Tibial nerve (tissue), 4 donors: ENCODE measurements around the gene FNDC3B. TPM values are rescaled to one million over a fixed set of nuclear protein-coding genes. Genes with fewer than 3 reads are reported as not detected.
A peak's percentile ranks its signal among the peaks of the same experiment; 100 is the strongest.

Source experiments
- DNase-seq, 2 donors: peaks; one replicate each; pipeline ENCODE4 v3.0.0-alpha.2; 2019; ENCODE audit warnings: low spot score in 2 of 2
- H3K27ac ChIP-seq, 4 donors: fragments of 200-600 bp; sonication (generic) in 3 of 4; one replicate each; pipeline ENCODE4 v1.5.1; 2017 to 2019; ENCODE audit warnings: mild to moderate bottlenecking in 1 of 4
- H3K27me3 ChIP-seq, 2 donors: fragments of 200-600 bp; sonication (generic) in 1 of 2; one replicate each; pipeline versions ENCODE4 v1.5.1 to v1.6.0; 2017 to 2019
- H3K36me3 ChIP-seq, 3 donors: fragments of 200-600 bp; sonication (generic); one replicate each; pipeline ENCODE4 v1.5.1; 2018 to 2019
- H3K4me1 ChIP-seq, 4 donors: fragments of 200-600 bp; sonication (generic) in 3 of 4; one replicate each; pipeline ENCODE4 v1.5.1; 2017 to 2019
- H3K4me3 ChIP-seq, 4 donors: fragments of 200-600 bp; sonication (generic) in 3 of 4; one replicate each; pipeline ENCODE4 v1.5.1; 2017 to 2019; ENCODE audit warnings: mild to moderate bottlenecking in 1 of 4, moderate library complexity in 1 of 4
- H3K9me3 ChIP-seq, 4 donors: fragments of 200-600 bp; sonication (generic) in 3 of 4; one replicate each; pipeline ENCODE4 v1.5.1; 2017 to 2019
- EP300 ChIP-seq, 2 donors: sonication (generic); formaldehyde crosslinking; IDR thresholded peaks; one replicate each; pipeline ENCODE4 v1.6.1; 2017; ENCODE audit warnings: antibody characterized with exemption in 2 of 2, mild to moderate bottlenecking in 1 of 2
- POLR2A ChIP-seq, 2 donors: fragments of 450-650 bp; IDR thresholded peaks; one replicate each; pipeline ENCODE4 v1.6.1; 2017; ENCODE audit warnings: antibody characterized with exemption in 2 of 2, mild to moderate bottlenecking in 2 of 2, moderate library complexity in 2 of 2
- WGBS, 2 donors: methylation state at CpG; one replicate each; pipeline ENCODE4 v1.1.5; 2018; 5-methylcytosine and 5-hydroxymethylcytosine counted together
- total RNA-seq, 4 donors: library from RNA; depleted of rRNA; stranded (reverse); fragments of >200 nt; gene quantifications; one replicate each; pipeline ENCODE4 v1.1.0, GENCODE V29; 2016
- TF ChIP-seq, protein P1 (sequence below), 5 experiments: fragments of 200-600 bp in 3 of 5; fragments of 450-650 bp in 2 of 5; sonication (generic) in 3 of 5; IDR thresholded peaks; one replicate each; pipeline ENCODE4 v1.5.1; 2016 to 2019; ENCODE audit warnings: antibody characterized with exemption in 5 of 5, mild to moderate bottlenecking in 3 of 5, moderate library complexity in 2 of 5

Gene FNDC3B
- total RNA-seq, 4 donors from 2014 or later, result 87.5 to 106 (median 95.7) TPM

- DNase-seq, result no peak
- Histone ChIP-seq H3K9me3 (no peaks in the 10 kb centered on the region), H3K27me3 (no peaks in the 10 kb centered on the region), H3K4me1 (peaks cover 0 to 24% (median 2%) of the 10 kb centered on the region in 4 donors), H3K4me3 (no peak overlapping the region), H3K36me3 (peaks cover 0 to 39% (median 0%) of the 10 kb centered on the region in 3 donors), H3K27ac (peak overlapping the region in 2 of 4 donors; percentile 35 to 47)
- TF ChIP-seq EP300 (IDR thresholded peaks at IDR 0.05), result no peak
- TF ChIP-seq, protein P1, sequence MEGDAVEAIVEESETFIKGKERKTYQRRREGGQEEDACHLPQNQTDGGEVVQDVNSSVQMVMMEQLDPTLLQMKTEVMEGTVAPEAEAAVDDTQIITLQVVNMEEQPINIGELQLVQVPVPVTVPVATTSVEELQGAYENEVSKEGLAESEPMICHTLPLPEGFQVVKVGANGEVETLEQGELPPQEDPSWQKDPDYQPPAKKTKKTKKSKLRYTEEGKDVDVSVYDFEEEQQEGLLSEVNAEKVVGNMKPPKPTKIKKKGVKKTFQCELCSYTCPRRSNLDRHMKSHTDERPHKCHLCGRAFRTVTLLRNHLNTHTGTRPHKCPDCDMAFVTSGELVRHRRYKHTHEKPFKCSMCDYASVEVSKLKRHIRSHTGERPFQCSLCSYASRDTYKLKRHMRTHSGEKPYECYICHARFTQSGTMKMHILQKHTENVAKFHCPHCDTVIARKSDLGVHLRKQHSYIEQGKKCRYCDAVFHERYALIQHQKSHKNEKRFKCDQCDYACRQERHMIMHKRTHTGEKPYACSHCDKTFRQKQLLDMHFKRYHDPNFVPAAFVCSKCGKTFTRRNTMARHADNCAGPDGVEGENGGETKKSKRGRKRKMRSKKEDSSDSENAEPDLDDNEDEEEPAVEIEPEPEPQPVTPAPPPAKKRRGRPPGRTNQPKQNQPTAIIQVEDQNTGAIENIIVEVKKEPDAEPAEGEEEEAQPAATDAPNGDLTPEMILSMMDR (IDR thresholded peaks at IDR 0.05), result no peak
- TF ChIP-seq POLR2A (IDR thresholded peaks at IDR 0.05), result no peak
- WGBS, 2 donors, result 96 to 98% methylated on average over 4 of the region's 4 CpGs
Measured at GRCh38 chr3:172303941-172304558, 264.7 kb downstream of the FNDC3B start.

- no peak for TF ChIP-seq POLR2A (IDR thresholded peaks at IDR 0.05)
- TF ChIP-seq, protein P1 (IDR thresholded peaks at IDR 0.05), result no peak
- TF ChIP-seq EP300 (IDR thresholded peaks at IDR 0.05), result no peak
- no peak overlapping the region for H3K4me3 ChIP-seq
- H3K36me3 ChIP-seq, result peaks cover 0 to 42% (median 0%) of the 10 kb centered on the region in 3 donors
- H3K9me3 ChIP-seq, result no peaks in the 10 kb centered on the region
- H3K4me1 ChIP-seq, result peaks cover 0 to 24% (median 2%) of the 10 kb centered on the region in 4 donors
- H3K27me3 ChIP-seq, result no peaks in the 10 kb centered on the region
- no peak for DNase-seq
- H3K27ac ChIP-seq, result no peak overlapping the region
- WGBS, 2 donors, result 92% methylated on average over 2 of the region's 2 CpGs
Measured at GRCh38 chr3:172305552-172305951, 266.2 kb downstream of the FNDC3B start.

DNA sequence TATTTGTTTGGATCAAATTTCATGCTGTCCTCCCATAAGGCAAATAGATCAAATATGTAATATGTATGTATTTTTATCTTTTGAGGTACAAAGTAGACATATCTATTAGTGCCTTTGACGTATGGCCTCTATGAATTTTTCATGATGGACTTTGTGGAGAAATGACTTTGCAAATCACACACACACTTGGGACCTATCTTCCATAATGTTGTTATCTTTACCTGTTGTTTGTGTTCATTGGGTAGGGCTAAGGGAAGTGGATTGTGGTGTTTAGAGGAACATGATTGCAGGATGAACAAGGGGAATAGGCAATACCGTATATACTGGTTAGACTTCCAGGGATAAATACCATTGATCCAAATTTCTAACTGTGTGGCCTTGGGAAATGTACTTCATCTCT is 266.6 kb downstream of the FNDC3B start:
- 97% methylated on average over 2 of the region's 2 CpGs for WGBS, 2 donors
- H3K36me3 ChIP-seq, result peaks cover 0 to 42% (median 0%) of the 10 kb centered on the region in 3 donors
- no peak for TF ChIP-seq POLR2A (IDR thresholded peaks at IDR 0.05)
- no peak for TF ChIP-seq EP300 (IDR thresholded peaks at IDR 0.05)

DNA sequence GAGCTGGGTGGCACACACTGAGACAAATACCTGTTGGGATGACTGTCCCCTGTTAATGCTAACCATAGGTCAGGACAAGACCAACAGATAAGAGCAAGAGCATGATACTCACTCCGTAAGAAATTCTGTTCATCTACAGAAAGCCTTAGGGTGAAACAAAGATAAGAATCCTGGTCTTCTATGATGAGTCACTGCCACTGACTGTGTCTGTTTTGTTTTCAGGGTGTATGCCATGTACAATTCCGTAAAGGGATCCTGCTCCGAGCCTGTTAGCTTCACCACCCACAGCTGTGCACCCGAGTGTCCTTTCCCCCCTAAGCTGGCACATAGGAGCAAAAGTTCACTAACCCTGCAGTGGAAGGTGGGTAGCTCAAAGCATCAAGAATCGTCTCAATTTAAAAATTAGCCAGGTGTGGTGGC is 267.8 kb downstream of the FNDC3B start:
- Histone ChIP-seq H3K36me3 (peaks cover 0 to 52% (median 0%) of the 10 kb centered on the region in 3 donors), H3K4me3 (no peak overlapping the region), H3K27me3 (no peaks in the 10 kb centered on the region), H3K27ac (no peak overlapping the region), H3K9me3 (no peaks in the 10 kb centered on the region), H3K4me1 (peaks cover 0 to 15% (median 2%) of the 10 kb centered on the region in 4 donors)
- TF ChIP-seq, protein P1 (IDR thresholded peaks at IDR 0.05), result no peak
- no peak for TF ChIP-seq POLR2A (IDR thresholded peaks at IDR 0.05)
- no peak for TF ChIP-seq EP300 (IDR thresholded peaks at IDR 0.05)
- WGBS, 2 donors, result 87 to 91% methylated on average over 5 of the region's 5 CpGs
- DNase-seq, result no peak

More for the DNA sequence above, 266.6 kb downstream of the FNDC3B start:
- Histone ChIP-seq H3K9me3 (no peaks in the 10 kb centered on the region), H3K27me3 (no peaks in the 10 kb centered on the region), H3K27ac (no peak overlapping the region), H3K4me3 (no peak overlapping the region), H3K4me1 (peaks cover 0 to 24% (median 2%) of the 10 kb centered on the region in 4 donors)
- no peak for DNase-seq

GRCh38 chr3:172309059-172309458 is 269.7 kb downstream of the FNDC3B start:
- Histone ChIP-seq H3K27ac (no peak overlapping the region), H3K27me3 (no peaks in the 10 kb centered on the region), H3K4me3 (no peak overlapping the region), H3K9me3 (no peaks in the 10 kb centered on the region), H3K36me3 (peaks cover 0 to 60% (median 0%) of the 10 kb centered on the region in 3 donors), H3K4me1 (peaks cover 0 to 9% (median 0%) of the 10 kb centered on the region in 4 donors)
- no peak for TF ChIP-seq POLR2A (IDR thresholded peaks at IDR 0.05)
- TF ChIP-seq EP300 (IDR thresholded peaks at IDR 0.05), result no peak
- TF ChIP-seq, protein P1 (IDR thresholded peaks at IDR 0.05), result no peak
- no peak for DNase-seq
- 64 to 66% methylated on average over 3 of the region's 3 CpGs for WGBS, 2 donors
